ENCODE results near the gene SLC41A3. TPM values are rescaled to one million over a fixed set of nuclear protein-coding genes. Genes with fewer than 3 reads are reported as not detected.

SLC41A3 gene
- polyA plus RNA-seq (2013), result 31.4 TPM

- CTCF ChIA-PET, result no interaction called here
- H3K9me3 ChIP-seq (ENCODE audit: control extremely low read depth in 1 of 5, control insufficient read depth in 4 of 5, insufficient read depth in 2 of 5, low read depth in 1 of 5, low read length in 4 of 5), result no peaks in the 10 kb centered on the region
- no peaks in the 10 kb centered on the region for H3K27me3 ChIP-seq (replicated peaks in 2 of 5; ENCODE audit: control insufficient read depth in 4 of 5, insufficient read depth in 5 of 5, low read length in 4 of 5)
- peaks cover 0 to 2% (median 1%) of the 10 kb centered on the region in 4 experiments for H3K36me3 ChIP-seq (ENCODE audit: control insufficient read depth in 4 of 4, insufficient read depth in 4 of 4, low read length in 3 of 4)
- H3K4me3 ChIP-seq (ENCODE audit: control insufficient read depth in 1 of 7, extremely low read depth in 1 of 7, insufficient read depth in 4 of 7, low read depth in 2 of 7, low read length in 6 of 7), result peak within 1 kb of the TSS; percentile 70 to 87 (median 74)
- peaks cover 0 to 12% (median 7%) of the 10 kb centered on the region in 4 experiments for H3K4me1 ChIP-seq (ENCODE audit: control extremely low read depth in 1 of 4, control insufficient read depth in 4 of 4, insufficient read depth in 4 of 4, low read length in 3 of 4)
- peak within 1 kb of the TSS; percentile 54 to 83 for H3K27ac ChIP-seq (ENCODE audit: insufficient read depth in 1 of 2, low read depth in 1 of 2, low read length in 2 of 2, poor library complexity in 1 of 2, severe bottlenecking in 2 of 2)
- 0% methylated on average over 41 of the region's 72 CpGs for whole genome bisulfite sequencing (ENCODE audit: insufficient coverage)
- peak; percentile 75 to 89 (median 77) for DNase-seq
- POLR2A ChIA-PET, result no interaction called here
Measured at GRCh38 chr3:126083913-126084767, at the start of gene SLC41A3. SLC41A3 (minus strand) TSS chr3:126084124; CDS start chr3:126068219, 15,905 bp downstream.

GRCh38 chr3:126133606-126134005, 49.7 kb upstream of the SLC41A3 start:
- Histone ChIP-seq H3K4me3 (ENCODE audit: control insufficient read depth in 1 of 7, extremely low read depth in 1 of 7, insufficient read depth in 4 of 7, low read depth in 2 of 7, low read length in 6 of 7) (no peak overlapping the region), H3K27me3 (replicated peaks in 2 of 5; ENCODE audit: control insufficient read depth in 4 of 5, insufficient read depth in 5 of 5, low read length in 4 of 5) (peaks cover 0 to 4% (median 0%) of the 10 kb centered on the region in 5 experiments), H3K9me3 (ENCODE audit: control extremely low read depth in 1 of 5, control insufficient read depth in 4 of 5, insufficient read depth in 2 of 5, low read depth in 1 of 5, low read length in 4 of 5) (no peaks in the 10 kb centered on the region), H3K4me1 (ENCODE audit: control extremely low read depth in 1 of 4, control insufficient read depth in 4 of 4, insufficient read depth in 4 of 4, low read length in 3 of 4) (peaks cover 0 to 12% (median 7%) of the 10 kb centered on the region in 4 experiments), H3K27ac (ENCODE audit: insufficient read depth in 1 of 2, low read depth in 1 of 2, low read length in 2 of 2, poor library complexity in 1 of 2, severe bottlenecking in 2 of 2) (no peak overlapping the region), H3K36me3 (ENCODE audit: control insufficient read depth in 4 of 4, insufficient read depth in 4 of 4, low read length in 3 of 4) (no peaks in the 10 kb centered on the region)
- ChIA-PET CTCF (interaction anchor here (0.6 to 5.6 kb wide), 24 partner anchors 9 to 1415 kb away, joined by 3 to 69 read pairs (median 4); partner anchors contain the start of genes CFAP100 and ZXDC), POLR2A (no interaction called here)
- no peak for DNase-seq
- 87% methylated on average over 5 of the region's 6 CpGs for WGBS (ENCODE audit: insufficient coverage)

GRCh38 chr3:126132751-126133511, 49.0 kb upstream of the SLC41A3 start:
- Histone ChIP-seq H3K4me3 (ENCODE audit: control insufficient read depth in 1 of 7, extremely low read depth in 1 of 7, insufficient read depth in 4 of 7, low read depth in 2 of 7, low read length in 6 of 7) (no peak overlapping the region), H3K36me3 (ENCODE audit: control insufficient read depth in 4 of 4, insufficient read depth in 4 of 4, low read length in 3 of 4) (no peaks in the 10 kb centered on the region), H3K9me3 (ENCODE audit: control extremely low read depth in 1 of 5, control insufficient read depth in 4 of 5, insufficient read depth in 2 of 5, low read depth in 1 of 5, low read length in 4 of 5) (no peaks in the 10 kb centered on the region), H3K27me3 (replicated peaks in 2 of 5; ENCODE audit: control insufficient read depth in 4 of 5, insufficient read depth in 5 of 5, low read length in 4 of 5) (peaks cover 0 to 4% (median 0%) of the 10 kb centered on the region in 5 experiments), H3K27ac (ENCODE audit: insufficient read depth in 1 of 2, low read depth in 1 of 2, low read length in 2 of 2, poor library complexity in 1 of 2, severe bottlenecking in 2 of 2) (no peak overlapping the region), H3K4me1 (ENCODE audit: control extremely low read depth in 1 of 4, control insufficient read depth in 4 of 4, insufficient read depth in 4 of 4, low read length in 3 of 4) (peaks cover 0 to 12% (median 7%) of the 10 kb centered on the region in 4 experiments)
- no peak for DNase-seq
- 94% methylated on average over 14 of the region's 14 CpGs for WGBS (ENCODE audit: insufficient coverage)
- ChIA-PET POLR2A (no interaction called here), CTCF (interaction anchor here (1.0 to 5.6 kb wide), 16 partner anchors 8 to 1414 kb away, joined by 3 to 69 read pairs (median 6); partner anchors contain the start of genes CFAP100 and ZXDC)

GRCh38 chr3:126131881-126132750, 48.2 kb upstream of the SLC41A3 start:
- POLR2A ChIA-PET, result no interaction called here
- Histone ChIP-seq H3K4me1 (ENCODE audit: control extremely low read depth in 1 of 4, control insufficient read depth in 4 of 4, insufficient read depth in 4 of 4, low read length in 3 of 4) (peaks cover 0 to 12% (median 7%) of the 10 kb centered on the region in 4 experiments), H3K36me3 (ENCODE audit: control insufficient read depth in 4 of 4, insufficient read depth in 4 of 4, low read length in 3 of 4) (no peaks in the 10 kb centered on the region), H3K27me3 (replicated peaks in 2 of 5; ENCODE audit: control insufficient read depth in 4 of 5, insufficient read depth in 5 of 5, low read length in 4 of 5) (peaks cover 0 to 1% (median 0%) of the 10 kb centered on the region in 5 experiments), H3K27ac (ENCODE audit: insufficient read depth in 1 of 2, low read depth in 1 of 2, low read length in 2 of 2, poor library complexity in 1 of 2, severe bottlenecking in 2 of 2) (no peak overlapping the region), H3K4me3 (ENCODE audit: control insufficient read depth in 1 of 7, extremely low read depth in 1 of 7, insufficient read depth in 4 of 7, low read depth in 2 of 7, low read length in 6 of 7) (no peak overlapping the region), H3K9me3 (ENCODE audit: control extremely low read depth in 1 of 5, control insufficient read depth in 4 of 5, insufficient read depth in 2 of 5, low read depth in 1 of 5, low read length in 4 of 5) (no peaks in the 10 kb centered on the region)
- DNase-seq, result no peak
- WGBS (ENCODE audit: insufficient coverage), result 88% methylated on average over 14 of the region's 16 CpGs
- CTCF ChIA-PET, result interaction anchor here (1.1 to 5.6 kb wide), 6 partner anchors 8 to 1414 kb away, joined by 3 to 69 read pairs (median 4); partner anchors contain the start of gene CFAP100

GRCh38 chr3:126130981-126131745, 47.2 kb upstream of the SLC41A3 start:
- 90% methylated on average over 18 of the region's 19 CpGs for WGBS (ENCODE audit: insufficient coverage)
- no peak for DNase-seq
- Histone ChIP-seq H3K4me3 (ENCODE audit: control insufficient read depth in 1 of 7, extremely low read depth in 1 of 7, insufficient read depth in 4 of 7, low read depth in 2 of 7, low read length in 6 of 7) (no peak overlapping the region), H3K4me1 (ENCODE audit: control extremely low read depth in 1 of 4, control insufficient read depth in 4 of 4, insufficient read depth in 4 of 4, low read length in 3 of 4) (peaks cover 0 to 12% (median 7%) of the 10 kb centered on the region in 4 experiments), H3K36me3 (ENCODE audit: control insufficient read depth in 4 of 4, insufficient read depth in 4 of 4, low read length in 3 of 4) (no peaks in the 10 kb centered on the region), H3K27ac (ENCODE audit: insufficient read depth in 1 of 2, low read depth in 1 of 2, low read length in 2 of 2, poor library complexity in 1 of 2, severe bottlenecking in 2 of 2) (no peak overlapping the region), H3K27me3 (replicated peaks in 2 of 5; ENCODE audit: control insufficient read depth in 4 of 5, insufficient read depth in 5 of 5, low read length in 4 of 5) (peaks cover 0 to 1% (median 0%) of the 10 kb centered on the region in 5 experiments), H3K9me3 (ENCODE audit: control extremely low read depth in 1 of 5, control insufficient read depth in 4 of 5, insufficient read depth in 2 of 5, low read depth in 1 of 5, low read length in 4 of 5) (no peaks in the 10 kb centered on the region)
- CTCF ChIA-PET, result interaction anchor here (1.1 to 5.6 kb wide), 3 partner anchors 9 to 260 kb away, joined by 3 to 69 read pairs (median 4); partner anchors contain the start of gene CFAP100
- POLR2A ChIA-PET, result no interaction called here

All from common myeloid progenitor, CD34-positive (primary cell).